Endothelial cell (in vitro differentiated cells): ENCODE data around the gene DEAF1. TPM values are rescaled to one million over a fixed set of nuclear protein-coding genes. Genes with fewer than 3 reads are reported as not detected.

Experiments
- DNase-seq: peaks from one replicate; pipeline ENCODE4 v3.0.0; 2021; ENCODE audit warnings: low spot score
- H3K27ac Mint-ChIP-seq: one replicate; pipeline ENCODE4 v1.8.0; 2021; ENCODE audit warnings: mixed read lengths, inconsistent platforms; ENCODE audit not compliant: unreplicated experiment
- H3K27me3 Mint-ChIP-seq: one replicate; pipeline ENCODE4 v1.8.0; 2021; ENCODE audit warnings: mild to moderate bottlenecking, moderate library complexity, mixed read lengths, inconsistent platforms; ENCODE audit not compliant: unreplicated experiment
- H3K36me3 Mint-ChIP-seq: one replicate; pipeline ENCODE4 v1.8.0; 2021; ENCODE audit warnings: mild to moderate bottlenecking, low read depth, mixed read lengths, inconsistent platforms; ENCODE audit not compliant: unreplicated experiment
- H3K4me1 Mint-ChIP-seq: one replicate; pipeline ENCODE4 v1.8.0; 2021; ENCODE audit warnings: mild to moderate bottlenecking, mixed read lengths, inconsistent platforms; ENCODE audit not compliant: unreplicated experiment
- H3K4me3 Mint-ChIP-seq: one replicate; pipeline ENCODE4 v1.8.0; 2021; ENCODE audit warnings: mild to moderate bottlenecking, mixed read lengths, inconsistent platforms; ENCODE audit not compliant: unreplicated experiment
- H3K9me3 Mint-ChIP-seq: one replicate; pipeline ENCODE4 v1.8.0; 2021; ENCODE audit warnings: mixed read lengths, inconsistent platforms; ENCODE audit not compliant: unreplicated experiment
- total RNA-seq: library from RNA; stranded (reverse); fragmentation: NEBNext Ultra II Directional; extraction: Animal tissue kit (Norgen Biotek cat#: 25700); gene quantifications from one replicate; pipeline ENCODE4 v1.2.1, GENCODE V29; 2021; ENCODE audit not compliant: unreplicated experiment
- TF ChIP-seq, protein P1 (sequence below): fragments of 200-600 bp; sonication (generic); IDR thresholded peaks from one replicate; pipeline ENCODE4 v1.5.0; 2021; ENCODE audit warnings: antibody characterized with exemption; ENCODE audit not compliant: unreplicated experiment

DEAF1 gene
- total RNA-seq, 1 donor from 2014 or later = 118 TPM

DNA sequence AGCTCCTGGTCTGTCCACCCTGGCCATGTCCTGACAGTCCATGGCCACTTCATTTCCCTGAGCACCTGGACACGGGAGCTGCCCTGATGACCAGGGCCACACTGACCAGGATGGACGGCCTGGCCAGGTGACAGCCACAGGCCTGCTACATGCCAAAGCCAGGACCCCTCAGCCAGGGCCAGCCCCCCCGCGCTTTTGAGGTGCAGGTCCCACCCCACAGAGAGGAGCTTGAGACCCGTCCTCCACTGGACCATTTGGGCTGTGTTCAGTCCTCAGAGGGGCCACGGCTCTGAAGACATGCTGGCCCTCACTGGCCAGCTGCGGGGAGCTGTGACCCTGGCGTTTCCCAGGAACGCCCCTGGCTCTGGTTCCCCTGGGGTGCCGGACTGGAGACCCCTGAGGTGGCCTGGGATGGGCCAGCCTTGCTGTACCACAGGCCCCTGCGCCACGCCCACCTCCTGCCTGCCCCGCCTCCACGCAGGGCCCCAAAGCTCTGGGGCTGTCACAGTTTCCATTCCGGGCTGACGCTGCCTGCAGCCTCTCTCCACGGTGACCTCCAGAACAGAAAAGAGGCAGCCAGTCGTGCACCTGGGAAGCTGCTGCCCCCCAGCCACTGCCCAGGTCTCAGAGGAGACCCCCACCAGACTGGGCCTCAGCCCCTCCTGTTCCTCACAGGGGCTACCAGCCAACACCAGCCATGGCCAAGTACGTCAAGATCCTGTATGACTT lies 29.2 kb upstream of the DEAF1 start:
- Mint-ChIP-seq H3K27ac (no peak overlapping the region), H3K27me3 (peaks cover 12% of the 10 kb centered on the region), H3K9me3 (no peaks in the 10 kb centered on the region), H3K36me3 (no peaks in the 10 kb centered on the region), H3K4me1 (no peaks in the 10 kb centered on the region), H3K4me3 (no peak overlapping the region)
- DNase-seq = no peak
- TF ChIP-seq, protein P1, sequence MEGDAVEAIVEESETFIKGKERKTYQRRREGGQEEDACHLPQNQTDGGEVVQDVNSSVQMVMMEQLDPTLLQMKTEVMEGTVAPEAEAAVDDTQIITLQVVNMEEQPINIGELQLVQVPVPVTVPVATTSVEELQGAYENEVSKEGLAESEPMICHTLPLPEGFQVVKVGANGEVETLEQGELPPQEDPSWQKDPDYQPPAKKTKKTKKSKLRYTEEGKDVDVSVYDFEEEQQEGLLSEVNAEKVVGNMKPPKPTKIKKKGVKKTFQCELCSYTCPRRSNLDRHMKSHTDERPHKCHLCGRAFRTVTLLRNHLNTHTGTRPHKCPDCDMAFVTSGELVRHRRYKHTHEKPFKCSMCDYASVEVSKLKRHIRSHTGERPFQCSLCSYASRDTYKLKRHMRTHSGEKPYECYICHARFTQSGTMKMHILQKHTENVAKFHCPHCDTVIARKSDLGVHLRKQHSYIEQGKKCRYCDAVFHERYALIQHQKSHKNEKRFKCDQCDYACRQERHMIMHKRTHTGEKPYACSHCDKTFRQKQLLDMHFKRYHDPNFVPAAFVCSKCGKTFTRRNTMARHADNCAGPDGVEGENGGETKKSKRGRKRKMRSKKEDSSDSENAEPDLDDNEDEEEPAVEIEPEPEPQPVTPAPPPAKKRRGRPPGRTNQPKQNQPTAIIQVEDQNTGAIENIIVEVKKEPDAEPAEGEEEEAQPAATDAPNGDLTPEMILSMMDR = no peak

DNA sequence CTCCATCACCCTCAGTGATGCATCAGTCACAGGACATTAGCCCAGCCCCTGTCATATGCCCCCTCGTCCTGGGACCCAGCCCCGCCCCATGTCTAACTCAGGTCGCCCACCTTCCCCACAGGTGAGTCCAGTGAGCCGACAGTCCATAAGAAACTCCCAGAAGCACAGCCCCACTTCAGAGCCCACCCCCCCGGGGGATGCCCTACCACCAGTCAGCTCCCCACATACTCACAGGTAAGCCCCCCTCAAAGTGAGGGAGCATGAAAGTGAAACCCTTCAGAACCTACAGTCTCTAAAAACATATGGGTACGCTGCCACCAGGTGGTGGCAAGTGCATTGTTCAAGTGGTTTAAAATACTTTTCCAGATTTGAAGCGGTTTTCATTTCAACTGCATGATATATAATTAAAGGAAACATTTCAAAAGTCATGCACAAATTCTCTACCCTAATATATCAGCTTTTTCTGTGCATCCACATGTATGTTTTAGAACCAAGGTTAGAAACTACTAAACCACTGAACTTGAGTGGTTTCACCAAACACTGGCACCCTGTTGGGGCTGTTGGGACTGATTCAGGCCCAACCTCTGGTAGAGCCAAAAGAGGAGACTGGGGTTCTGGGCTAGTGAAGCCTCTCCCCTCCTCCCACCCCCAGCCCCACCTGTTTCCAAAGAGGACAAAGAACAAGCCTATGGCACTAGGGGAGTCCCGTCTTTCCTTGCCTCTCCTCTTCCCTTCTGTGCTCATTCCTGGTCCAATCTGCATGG lies 28.3 kb upstream of the DEAF1 start:
- TF ChIP-seq, protein P1 = peak; percentile 76
- H3K36me3 Mint-ChIP-seq = no peaks in the 10 kb centered on the region
- DNase-seq = no peak
- peak overlapping the region; percentile 42 for H3K4me3 Mint-ChIP-seq
- H3K4me1 Mint-ChIP-seq = no peaks in the 10 kb centered on the region
- H3K9me3 Mint-ChIP-seq = no peaks in the 10 kb centered on the region
- H3K27me3 Mint-ChIP-seq = peaks cover 13% of the 10 kb centered on the region
- no peak overlapping the region for H3K27ac Mint-ChIP-seq

DNA sequence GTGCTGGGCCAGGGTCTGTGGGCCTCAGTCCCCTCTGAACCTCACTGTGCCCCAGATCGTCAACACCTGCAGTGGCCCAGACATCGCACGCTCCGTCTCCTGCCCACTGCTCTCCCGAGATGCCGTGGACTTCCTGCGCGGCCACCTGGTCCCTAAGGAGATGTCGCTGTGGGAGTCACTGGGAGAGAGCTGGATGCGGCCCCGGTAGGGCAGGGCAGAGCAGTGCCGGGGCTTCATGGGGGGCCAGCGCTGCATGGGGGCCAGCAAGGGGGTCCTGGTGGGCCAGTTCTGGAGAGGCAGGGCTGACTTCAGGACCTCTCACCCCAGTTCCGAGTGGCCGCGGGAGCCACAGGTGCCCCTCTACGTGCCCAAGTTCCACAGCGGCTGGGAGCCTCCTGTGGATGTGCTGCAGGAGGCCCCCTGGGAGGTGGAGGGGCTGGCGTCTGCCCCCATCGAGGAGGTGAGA lies 27.4 kb upstream of the DEAF1 start:
- Mint-ChIP-seq H3K36me3 (no peaks in the 10 kb centered on the region), H3K4me3 (no peak overlapping the region), H3K27ac (no peak overlapping the region), H3K4me1 (no peaks in the 10 kb centered on the region), H3K9me3 (no peaks in the 10 kb centered on the region), H3K27me3 (peaks cover 13% of the 10 kb centered on the region)
- TF ChIP-seq, protein P1 = no peak
- no peak for DNase-seq

DNA sequence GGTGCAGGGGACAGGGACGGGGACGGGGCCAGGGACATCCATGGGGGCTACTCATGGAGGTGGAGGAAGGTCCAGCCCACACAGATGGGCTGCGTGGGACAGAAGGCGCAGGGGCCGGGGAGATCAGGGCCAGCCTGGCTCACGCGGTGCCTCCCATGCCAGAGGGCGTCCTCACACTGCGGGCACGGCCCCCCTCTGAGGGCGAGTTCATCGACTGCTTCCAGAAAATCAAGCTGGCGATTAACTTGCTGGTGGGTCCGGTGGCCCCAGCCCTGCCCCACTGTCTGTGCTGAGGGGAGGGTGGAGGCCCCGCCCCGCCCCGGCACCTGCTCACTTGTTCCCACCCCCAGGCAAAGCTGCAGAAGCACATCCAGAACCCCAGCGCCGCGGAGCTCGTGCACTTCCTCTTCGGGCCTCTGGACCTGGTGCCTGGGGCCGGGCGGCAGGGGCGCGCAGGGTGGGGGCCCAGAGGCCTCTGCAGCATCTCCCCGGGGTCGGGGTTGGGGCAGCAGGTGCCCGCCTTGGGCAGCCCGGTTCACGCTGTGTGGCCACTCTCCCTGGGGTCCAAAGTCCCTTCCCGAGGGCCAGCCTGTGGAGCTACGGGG lies 26.8 kb upstream of the DEAF1 start:
- Mint-ChIP-seq H3K9me3 (no peaks in the 10 kb centered on the region), H3K36me3 (no peaks in the 10 kb centered on the region), H3K4me1 (no peaks in the 10 kb centered on the region), H3K4me3 (no peak overlapping the region), H3K27me3 (peaks cover 13% of the 10 kb centered on the region), H3K27ac (no peak overlapping the region)
- TF ChIP-seq, protein P1 = no peak
- DNase-seq = no peak
